ENCODE results near the gene NAA80.
"Not testable (repeated sequence)": the region's sequence is repeated elsewhere in the genome, so short reads cannot be mapped to it uniquely, and the experiment has no call there.

The NAA80 gene

GRCh38 chr3:50263478-50264382 is 35.5 kb downstream of the NAA80 start:
- no peak for DNase-seq (ENCODE audit: low spot score)
- peaks cover 4 to 10% of the 10 kb centered on the region in 2 donors for H3K36me3 ChIP-seq (replicated peaks in 1 of 2; ENCODE audit: control insufficient read depth in 2 of 2, insufficient read depth in 2 of 2, low read length in 2 of 2)

DNA sequence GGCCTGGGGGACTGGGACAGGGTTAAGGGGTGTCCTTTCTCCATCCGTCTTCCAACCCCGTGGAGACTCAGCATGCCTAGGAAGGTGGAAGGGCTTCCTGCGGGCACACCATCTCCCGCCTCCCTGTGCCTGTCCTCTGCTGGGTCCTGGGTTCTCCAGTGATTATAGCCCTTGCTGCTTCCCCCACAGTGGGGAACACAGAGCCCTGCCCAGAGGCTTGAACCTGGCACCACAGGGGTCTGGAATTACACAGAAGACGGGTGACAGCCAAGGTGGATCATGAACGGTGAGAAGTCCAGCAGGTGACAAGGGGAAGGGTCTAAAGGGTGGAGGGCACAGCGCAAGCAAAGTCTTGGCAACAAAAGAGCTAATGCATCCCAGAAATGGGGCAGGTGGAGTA is 36.4 kb downstream of the NAA80 start:
- no peak overlapping the region for H3K4ac ChIP-seq (ENCODE audit: low read length)
- no peak overlapping the region for H2AFZ ChIP-seq (ENCODE audit: low read length)
- H3K27me3 ChIP-seq (ENCODE audit: control insufficient read depth in 3 of 3, insufficient read depth in 3 of 3, low read depth in 1 of 3, low read length in 3 of 3): no peaks in the 10 kb centered on the region
- H3K9ac ChIP-seq (ENCODE audit: low read depth, low read length, poor library complexity): no peak overlapping the region
- peak overlapping the region; percentile 46 for H3K18ac ChIP-seq (ENCODE audit: low read length)
- H2BK120ac ChIP-seq (ENCODE audit: low read depth, low read length): no peak overlapping the region
- no peaks in the 10 kb centered on the region for H3K9me3 ChIP-seq (replicated peaks in 1 of 2; ENCODE audit: control insufficient read depth in 2 of 2, insufficient read depth in 1 of 2, low read depth in 1 of 2, low read length in 2 of 2)
- no peak overlapping the region for H3K4me3 ChIP-seq (ENCODE audit: low read length in 2 of 2)
- H4K8ac ChIP-seq (ENCODE audit: low read depth, low read length): no peak overlapping the region
- peaks cover 3% of the 10 kb centered on the region for H3K79me1 ChIP-seq (ENCODE audit: low read depth, low read length)
- peak overlapping the region; percentile 46 for H2BK5ac ChIP-seq (ENCODE audit: low read length)
- no peak overlapping the region for H3K23ac ChIP-seq (ENCODE audit: low read depth, low read length, poor library complexity)
- peaks cover 10 to 19% of the 10 kb centered on the region in 2 donors for H3K36me3 ChIP-seq (replicated peaks in 1 of 2; ENCODE audit: control insufficient read depth in 2 of 2, insufficient read depth in 2 of 2, low read length in 2 of 2)
- peak overlapping the region; percentile 54 for H2AK5ac ChIP-seq (ENCODE audit: low read depth, low read length)
- DNase-seq (ENCODE audit: low spot score): no peak
- H2BK15ac ChIP-seq (ENCODE audit: low read length): peak overlapping the region; percentile 34
- H3K4me1 ChIP-seq (ENCODE audit: control insufficient read depth in 2 of 2, insufficient read depth in 1 of 2, low read depth in 1 of 2, low read length in 2 of 2): peaks cover 57 to 60% of the 10 kb centered on the region in 2 donors
- no peak overlapping the region for H2BK12ac ChIP-seq (ENCODE audit: low read length)
- H3K4me2 ChIP-seq (ENCODE audit: insufficient read depth, low read length, poor library complexity, severe bottlenecking): no peak overlapping the region
- no peak overlapping the region for H3K27ac ChIP-seq (replicated peaks; ENCODE audit: low read length)
- no peak overlapping the region for H4K91ac ChIP-seq (ENCODE audit: low read depth, low read length, poor library complexity)
- WGBS, 2 donors (ENCODE audit: extremely low coverage in 2 of 2, insufficient read length in 2 of 2, insufficient replicate concordance in 1 of 2): no CpG with 5 or more reads among the region's 7 CpGs
- H3K14ac ChIP-seq (ENCODE audit: low read length): no peak overlapping the region

More at GRCh38 chr3:50263478-50264382, 35.5 kb downstream of the NAA80 start:
- Histone ChIP-seq H4K91ac (ENCODE audit: low read depth, low read length, poor library complexity) (peak overlapping the region; percentile 64), H3K4ac (ENCODE audit: low read length) (no peak overlapping the region), H2BK15ac (ENCODE audit: low read length) (peak overlapping the region; percentile 23), H3K27me3 (ENCODE audit: control insufficient read depth in 3 of 3, insufficient read depth in 3 of 3, low read depth in 1 of 3, low read length in 3 of 3) (no peaks in the 10 kb centered on the region), H3K79me1 (ENCODE audit: low read depth, low read length) (peaks cover 3% of the 10 kb centered on the region), H3K27ac (replicated peaks; ENCODE audit: low read length) (peak overlapping the region; percentile 95), H3K9me3 (replicated peaks in 1 of 2; ENCODE audit: control insufficient read depth in 2 of 2, insufficient read depth in 1 of 2, low read depth in 1 of 2, low read length in 2 of 2) (no peaks in the 10 kb centered on the region), H3K14ac (ENCODE audit: low read length) (peak overlapping the region; percentile 39), H2BK120ac (ENCODE audit: low read depth, low read length) (peak overlapping the region; percentile 2), H2BK5ac (ENCODE audit: low read length) (peak overlapping the region; percentile 80), H3K9ac (ENCODE audit: low read depth, low read length, poor library complexity) (peak overlapping the region; percentile 32), H2AFZ (ENCODE audit: low read length) (peak overlapping the region; percentile 77), H3K4me1 (ENCODE audit: control insufficient read depth in 2 of 2, insufficient read depth in 1 of 2, low read depth in 1 of 2, low read length in 2 of 2) (peaks cover 58 to 65% of the 10 kb centered on the region in 2 donors), H3K4me3 (ENCODE audit: low read length in 2 of 2) (no peak overlapping the region), H3K23ac (ENCODE audit: low read depth, low read length, poor library complexity) (no peak overlapping the region), H3K4me2 (ENCODE audit: insufficient read depth, low read length, poor library complexity, severe bottlenecking) (peak overlapping the region; percentile 42), H2AK5ac (ENCODE audit: low read depth, low read length) (peak overlapping the region; percentile 66), H3K18ac (ENCODE audit: low read length) (peak overlapping the region; percentile 89), H4K8ac (ENCODE audit: low read depth, low read length) (peak overlapping the region; percentile 99), H2BK12ac (ENCODE audit: low read length) (peak overlapping the region; percentile 3)
- no CpG with 5 or more reads among the region's 6 CpGs for WGBS, 2 donors (ENCODE audit: extremely low coverage in 2 of 2, insufficient read length in 2 of 2, insufficient replicate concordance in 1 of 2)

DNA sequence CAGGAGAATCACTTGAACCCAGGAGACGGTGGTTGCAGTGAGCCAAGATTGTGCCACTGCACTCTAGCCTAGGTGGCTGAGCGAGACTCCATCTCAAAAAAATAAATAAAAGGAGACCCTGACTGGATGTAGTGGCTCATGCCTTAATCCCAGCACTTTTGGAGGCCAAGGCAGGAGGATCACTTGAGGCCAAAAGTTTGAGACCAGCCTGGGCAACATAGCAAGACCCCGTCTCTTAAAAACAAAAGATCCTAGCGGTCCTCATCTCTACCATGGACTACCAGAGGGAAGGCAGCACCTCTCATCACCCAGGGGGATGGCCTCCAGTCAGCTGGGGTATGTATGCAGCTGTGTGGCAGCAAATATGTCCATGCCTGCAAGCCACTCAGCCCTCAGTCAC is 37.0 kb downstream of the NAA80 start:
- not testable (repeated sequence) for H2AFZ ChIP-seq (ENCODE audit: low read length); H3K27ac ChIP-seq (replicated peaks; ENCODE audit: low read length); H2BK5ac ChIP-seq (ENCODE audit: low read length); H3K23ac ChIP-seq (ENCODE audit: low read depth, low read length, poor library complexity); H4K91ac ChIP-seq (ENCODE audit: low read depth, low read length, poor library complexity); H3K79me1 ChIP-seq (ENCODE audit: low read depth, low read length); H3K4me3 ChIP-seq (ENCODE audit: low read length in 2 of 2); H4K8ac ChIP-seq (ENCODE audit: low read depth, low read length); H3K27me3 ChIP-seq (ENCODE audit: control insufficient read depth in 3 of 3, insufficient read depth in 3 of 3, low read depth in 1 of 3, low read length in 3 of 3); H3K4ac ChIP-seq (ENCODE audit: low read length); H3K4me2 ChIP-seq (ENCODE audit: insufficient read depth, low read length, poor library complexity, severe bottlenecking); H3K9me3 ChIP-seq (replicated peaks in 1 of 2; ENCODE audit: control insufficient read depth in 2 of 2, insufficient read depth in 1 of 2, low read depth in 1 of 2, low read length in 2 of 2); H3K14ac ChIP-seq (ENCODE audit: low read length); H2BK120ac ChIP-seq (ENCODE audit: low read depth, low read length); DNase-seq (ENCODE audit: low spot score); H2BK12ac ChIP-seq (ENCODE audit: low read length)
- Histone ChIP-seq H3K36me3 (replicated peaks in 1 of 2; ENCODE audit: control insufficient read depth in 2 of 2, insufficient read depth in 2 of 2, low read length in 2 of 2) (peaks cover 15 to 25% of the 10 kb centered on the region in 2 donors), H2AK5ac (ENCODE audit: low read depth, low read length) (peak overlapping the region; percentile 54), H3K9ac (ENCODE audit: low read depth, low read length, poor library complexity) (peak overlapping the region; percentile 17), H2BK15ac (ENCODE audit: low read length) (peak overlapping the region; percentile 18), H3K18ac (ENCODE audit: low read length) (peak overlapping the region; percentile 72), H3K4me1 (ENCODE audit: control insufficient read depth in 2 of 2, insufficient read depth in 1 of 2, low read depth in 1 of 2, low read length in 2 of 2) (peaks cover 57 to 60% of the 10 kb centered on the region in 2 donors)
- WGBS, 2 donors (ENCODE audit: extremely low coverage in 2 of 2, insufficient read length in 2 of 2, insufficient replicate concordance in 1 of 2): no CpG with 5 or more reads among the region's 4 CpGs

- H3K4me3 ChIP-seq (ENCODE audit: low read length in 2 of 2): no peak overlapping the region
- peak overlapping the region; percentile 94 for H3K18ac ChIP-seq (ENCODE audit: low read length)
- H3K79me1 ChIP-seq (ENCODE audit: low read depth, low read length): peaks cover 7% of the 10 kb centered on the region
- peaks cover 57 to 60% of the 10 kb centered on the region in 2 donors for H3K4me1 ChIP-seq (ENCODE audit: control insufficient read depth in 2 of 2, insufficient read depth in 1 of 2, low read depth in 1 of 2, low read length in 2 of 2)
- no peak overlapping the region for H2AFZ ChIP-seq (ENCODE audit: low read length)
- H3K9ac ChIP-seq (ENCODE audit: low read depth, low read length, poor library complexity): peak overlapping the region; percentile 53
- H3K4me2 ChIP-seq (ENCODE audit: insufficient read depth, low read length, poor library complexity, severe bottlenecking): no peak overlapping the region
- H3K36me3 ChIP-seq (replicated peaks in 1 of 2; ENCODE audit: control insufficient read depth in 2 of 2, insufficient read depth in 2 of 2, low read length in 2 of 2): peaks cover 22 to 32% of the 10 kb centered on the region in 2 donors
- H2AK5ac ChIP-seq (ENCODE audit: low read depth, low read length): peak overlapping the region; percentile 46
- DNase-seq (ENCODE audit: low spot score): no peak
- H2BK12ac ChIP-seq (ENCODE audit: low read length): peak overlapping the region; percentile 76
- H2BK5ac ChIP-seq (ENCODE audit: low read length): peak overlapping the region; percentile 100
- H3K4ac ChIP-seq (ENCODE audit: low read length): no peak overlapping the region
- peak overlapping the region; percentile 45 for H4K91ac ChIP-seq (ENCODE audit: low read depth, low read length, poor library complexity)
- H3K23ac ChIP-seq (ENCODE audit: low read depth, low read length, poor library complexity): peak overlapping the region; percentile 1
- peak overlapping the region; percentile 95 for H3K27ac ChIP-seq (replicated peaks; ENCODE audit: low read length)
- no peaks in the 10 kb centered on the region for H3K27me3 ChIP-seq (ENCODE audit: control insufficient read depth in 3 of 3, insufficient read depth in 3 of 3, low read depth in 1 of 3, low read length in 3 of 3)
- peaks cover 0 to 2% of the 10 kb centered on the region in 2 donors for H3K9me3 ChIP-seq (replicated peaks in 1 of 2; ENCODE audit: control insufficient read depth in 2 of 2, insufficient read depth in 1 of 2, low read depth in 1 of 2, low read length in 2 of 2)
- H4K8ac ChIP-seq (ENCODE audit: low read depth, low read length): no peak overlapping the region
- H2BK15ac ChIP-seq (ENCODE audit: low read length): no peak overlapping the region
- WGBS, 2 donors (ENCODE audit: extremely low coverage in 2 of 2, insufficient read length in 2 of 2, insufficient replicate concordance in 1 of 2): no CpG with 5 or more reads among the region's 2 CpGs
- H3K14ac ChIP-seq (ENCODE audit: low read length): peak overlapping the region; percentile 91
- no peak overlapping the region for H2BK120ac ChIP-seq (ENCODE audit: low read depth, low read length)
Observed at GRCh38 chr3:50261505-50261904, 37.7 kb downstream of the NAA80 start.
